Umbilical cord (tissue), 2 donors: ENCODE measurements around the gene ZSWIM5. TPM values are rescaled to one million over a fixed set of nuclear protein-coding genes. Genes with fewer than 3 reads are reported as not detected.
"Not testable (repeated sequence)": the region's sequence is repeated elsewhere in the genome, so short reads cannot be mapped to it uniquely, and the experiment has no call there.

Source experiments
- DNase-seq: peaks from one replicate; pipeline ENCODE4 v3.0.0-alpha.2; 2015; ENCODE audit warnings: low spot score
- total RNA-seq: library from RNA; depleted of rRNA; stranded (reverse); fragments of >200 nt; gene quantifications from one replicate; pipeline ENCODE4 v1.2.3, GENCODE V29; 2014; ENCODE audit warnings: low replicate concordance; ENCODE audit not compliant: insufficient read depth

Gene ZSWIM5
- total RNA-seq, 1 donor from 2014 or later: 0.48 TPM

GRCh38 chr1:45095450-45095849, 111.0 kb downstream of the ZSWIM5 start:
- DNase-seq: no peak

DNA sequence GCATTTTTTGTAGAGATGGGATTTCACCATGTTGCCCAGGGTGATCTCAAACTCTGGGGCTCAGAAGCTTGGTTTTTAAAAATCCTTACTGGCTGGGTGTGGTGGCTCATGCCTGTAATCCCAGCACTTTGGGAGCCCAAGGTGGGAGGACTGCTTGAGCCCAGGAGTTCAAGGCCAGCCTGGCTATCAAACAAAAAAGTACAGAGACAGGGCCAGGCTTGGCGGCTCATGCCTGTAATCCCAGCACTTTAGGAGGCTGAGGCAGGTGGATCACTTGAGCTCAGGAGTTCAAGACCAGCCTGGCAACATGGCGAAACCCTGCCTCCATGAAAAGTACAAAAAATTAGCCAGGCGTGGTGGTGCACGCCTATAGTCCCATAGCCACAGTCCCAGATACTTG, 112.0 kb downstream of the ZSWIM5 start:
- DNase-seq: not testable (repeated sequence)

DNA sequence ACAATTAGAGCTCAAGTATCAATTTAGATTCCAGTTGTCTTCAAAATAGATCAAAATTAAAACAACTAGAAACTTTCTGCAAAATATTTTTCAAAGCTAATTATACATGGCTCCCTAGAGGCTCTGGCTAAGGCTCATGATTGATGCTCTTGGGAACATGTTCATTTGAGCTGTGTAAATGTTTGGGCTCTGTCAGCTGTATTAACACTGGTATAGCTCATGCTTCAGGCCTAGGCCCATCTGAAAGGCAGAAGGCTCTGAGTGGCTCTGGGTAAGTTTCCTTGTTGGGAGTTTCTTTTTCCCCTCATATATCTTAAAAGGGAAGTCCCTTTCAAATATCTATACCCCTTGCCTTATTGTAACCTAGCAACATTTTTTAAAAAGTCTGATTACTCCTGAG, 113.1 kb downstream of the ZSWIM5 start:
- DNase-seq: no peak

GRCh38 chr1:45089711-45090110, 116.7 kb downstream of the ZSWIM5 start:
- no peak for DNase-seq

- DNase-seq: no peak
Observed at GRCh38 chr1:45084562-45084961, 121.8 kb downstream of the ZSWIM5 start.

DNA sequence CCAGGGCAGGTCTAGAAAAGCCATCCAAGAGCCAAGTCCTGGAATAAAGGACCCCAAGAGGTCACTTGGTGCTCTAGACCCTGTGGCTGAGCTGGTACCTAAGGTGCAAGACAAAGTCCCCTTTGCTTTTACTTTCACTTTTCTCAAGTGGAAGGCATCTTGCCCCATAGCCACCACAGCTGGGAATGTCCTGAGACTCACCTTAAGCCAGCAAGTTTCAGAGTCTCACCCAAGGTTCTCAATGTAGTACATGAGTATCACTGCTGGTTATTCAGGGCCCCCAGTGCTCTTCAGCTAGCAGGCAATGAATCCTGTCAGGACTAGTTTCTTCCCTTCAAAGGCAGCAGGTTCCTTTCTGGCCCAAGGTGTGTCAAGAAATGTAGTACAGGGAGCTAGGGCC, 126.9 kb downstream of the ZSWIM5 start:
- DNase-seq: no peak

GRCh38 chr1:45076959-45077358, 129.4 kb downstream of the ZSWIM5 start:
- not testable (repeated sequence) for DNase-seq

DNA sequence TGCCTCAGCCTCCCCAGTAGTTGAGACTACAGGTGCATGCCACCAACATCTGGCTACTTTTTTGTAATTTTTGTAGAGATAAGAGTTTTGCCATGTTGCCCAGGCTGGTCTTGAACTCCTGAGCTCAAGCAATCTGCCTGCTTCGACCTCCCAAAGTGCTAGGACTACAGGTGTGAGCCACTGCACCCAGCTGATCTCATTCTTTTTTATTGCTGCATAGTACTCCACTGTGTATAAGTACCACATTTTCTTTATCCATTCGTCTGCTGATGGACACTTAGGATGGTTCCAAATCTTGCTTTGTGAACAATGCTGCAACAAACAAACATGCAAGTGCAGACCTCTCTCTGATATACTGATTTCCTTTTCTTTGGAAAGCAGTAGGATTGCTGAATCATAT, 134.8 kb downstream of the ZSWIM5 start:
- no peak for DNase-seq

GRCh38 chr1:45067806-45068205, 138.6 kb downstream of the ZSWIM5 start:
- DNase-seq: no peak

- DNase-seq: no peak
Observed at GRCh38 chr1:45065083-45065482, 141.3 kb downstream of the ZSWIM5 start.

- DNase-seq: not testable (repeated sequence)
Observed at GRCh38 chr1:45062463-45062862, 143.9 kb downstream of the ZSWIM5 start.

DNA sequence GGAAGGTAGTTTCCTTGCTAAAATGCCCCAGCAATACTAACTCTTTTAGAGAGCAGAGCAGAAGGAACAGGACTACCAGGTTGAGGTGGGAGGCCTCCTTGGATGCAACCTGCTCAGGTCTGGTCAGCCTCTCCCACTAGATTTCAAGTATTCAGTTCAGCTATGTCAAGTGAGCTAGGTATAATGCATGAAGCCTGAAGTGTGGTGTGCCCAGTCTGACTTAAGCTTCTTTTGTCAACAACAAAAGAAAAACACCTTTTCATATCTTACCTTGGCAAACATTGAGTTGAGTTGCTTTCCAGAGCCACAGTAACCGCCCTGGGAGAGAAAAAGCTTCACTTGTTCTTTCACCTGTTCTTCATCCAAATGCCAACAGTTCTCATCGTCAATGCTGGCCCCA, 146.6 kb downstream of the ZSWIM5 start:
- DNase-seq: no peak

GRCh38 chr1:45057542-45057941, 148.9 kb downstream of the ZSWIM5 start:
- no peak for DNase-seq

- peak; percentile 76 for DNase-seq
Observed at GRCh38 chr1:45051005-45051772, 155.2 kb downstream of the ZSWIM5 start.

DNA sequence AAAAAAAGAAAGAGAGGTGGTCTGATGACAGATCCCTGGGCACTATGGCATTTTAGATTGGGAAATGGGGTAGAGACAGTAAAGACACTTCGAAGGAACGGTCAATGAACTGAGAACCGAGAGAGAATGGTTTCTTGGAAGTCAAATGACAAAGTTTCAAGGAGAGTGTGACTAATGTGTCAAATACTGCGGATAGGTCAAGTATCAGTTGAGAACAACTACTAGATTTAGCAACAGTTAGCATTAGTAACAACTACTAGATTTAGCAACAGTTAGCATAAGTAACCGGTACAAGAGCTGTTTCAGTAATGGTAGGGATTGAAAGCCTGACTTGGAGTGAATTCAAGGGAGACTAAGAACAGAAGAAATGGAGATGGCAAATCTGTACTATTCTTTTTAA, 159.4 kb downstream of the ZSWIM5 start:
- DNase-seq: no peak

DNA sequence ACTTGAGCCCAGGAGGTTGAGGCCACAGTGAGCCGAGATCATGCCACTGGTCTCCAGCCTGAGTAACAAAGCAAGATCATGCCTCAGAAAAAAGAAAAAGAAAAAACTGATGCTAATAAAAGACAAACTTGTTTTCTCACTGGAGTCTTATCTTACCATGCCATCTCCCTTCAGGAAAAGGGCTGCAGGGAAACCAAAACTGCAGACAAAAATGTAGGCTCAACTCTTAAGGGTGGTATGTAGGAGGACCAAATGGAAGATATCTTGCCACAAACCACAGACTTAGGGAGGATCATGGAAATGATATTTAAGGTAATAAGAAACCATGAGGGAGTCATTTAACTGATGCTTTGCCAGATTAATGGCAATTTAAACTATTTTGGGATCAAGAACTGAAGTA, 161.5 kb downstream of the ZSWIM5 start:
- no peak for DNase-seq

- no peak for DNase-seq
Observed at GRCh38 chr1:45043094-45043493, 163.3 kb downstream of the ZSWIM5 start.

GRCh38 chr1:45040297-45040696, 166.1 kb downstream of the ZSWIM5 start:
- DNase-seq: no peak

- no peak for DNase-seq
Observed at GRCh38 chr1:45038661-45039364, 167.6 kb downstream of the ZSWIM5 start.

GRCh38 chr1:45038240-45038639, 168.2 kb downstream of the ZSWIM5 start:
- no peak for DNase-seq

DNA sequence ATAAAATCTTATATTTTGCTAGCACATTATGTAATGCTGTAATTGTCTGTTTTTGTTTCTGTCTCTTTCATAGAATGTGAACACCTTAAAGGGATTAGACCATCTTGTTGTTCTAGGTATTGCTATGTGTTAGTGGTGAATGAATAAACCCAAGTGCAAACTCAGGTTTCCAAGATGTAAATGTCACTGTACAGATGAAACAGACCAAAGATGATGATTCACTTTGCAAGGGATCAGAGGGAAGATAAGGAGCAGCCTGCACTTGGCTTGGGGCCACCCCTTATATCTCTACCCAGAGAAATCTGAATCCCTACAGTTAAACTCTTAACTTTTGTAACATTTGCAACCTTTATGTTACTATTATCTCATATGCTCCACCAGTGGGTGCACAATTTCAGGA, 168.9 kb downstream of the ZSWIM5 start:
- peak; percentile 93 for DNase-seq

DNA sequence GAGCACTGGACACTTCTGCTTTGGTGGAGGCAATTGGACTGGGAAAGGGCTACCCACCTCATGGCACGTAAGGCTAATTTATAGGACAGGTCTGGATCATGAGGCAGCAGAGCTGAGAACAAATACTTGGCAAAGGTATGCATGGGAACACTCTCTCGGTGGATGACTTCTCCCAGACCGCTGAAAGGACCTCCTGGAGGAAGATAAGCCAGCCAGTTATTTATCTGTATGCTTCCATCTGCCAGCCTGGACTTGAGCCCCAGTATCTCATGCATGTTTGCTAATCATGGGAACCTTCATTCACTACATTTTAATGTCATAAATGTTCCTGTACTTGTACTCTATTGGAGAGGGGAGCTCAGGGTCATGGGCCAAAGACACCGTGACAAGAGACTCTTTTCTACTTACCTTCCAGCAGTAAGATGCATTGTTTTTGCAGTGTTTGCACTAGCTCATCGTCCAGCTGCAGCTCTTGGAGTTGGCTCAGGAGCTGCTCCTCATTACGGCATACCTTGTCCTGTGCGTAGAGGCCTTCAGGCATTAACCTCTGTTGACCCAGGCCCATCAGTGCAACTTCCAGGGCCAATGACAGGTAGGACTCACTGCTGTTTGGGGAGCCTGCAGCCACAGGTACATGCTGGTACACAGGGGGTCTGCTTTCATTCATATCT, 170.6 kb downstream of the ZSWIM5 start:
- peak; percentile 59 for DNase-seq

- DNase-seq: no peak
Observed at GRCh38 chr1:45033356-45033755, 173.0 kb downstream of the ZSWIM5 start.
